Tibial nerve (tissue), 3 donors: ENCODE data around the gene CCDC106.

ENCODE experiments used
- CTCF ChIP-seq, 5 experiments: fragments of 200-600 bp in 3 of 5; fragments of 450-650 bp in 2 of 5; sonication (generic) in 3 of 5; IDR thresholded peaks; one replicate each; pipeline ENCODE4 v1.5.1; 2016 to 2019; ENCODE audit warnings: antibody characterized with exemption in 5 of 5, mild to moderate bottlenecking in 3 of 5, moderate library complexity in 2 of 5
- POLR2A ChIP-seq, 2 donors: fragments of 450-650 bp; IDR thresholded peaks; one replicate each; pipeline ENCODE4 v1.6.1; 2017; ENCODE audit warnings: antibody characterized with exemption in 2 of 2, mild to moderate bottlenecking in 2 of 2, moderate library complexity in 2 of 2

GRCh38 chr19:55674841-55675660 lies 27.0 kb downstream of the CCDC106 start, which contains the start of gene EPN1:
- TF ChIP-seq CTCF (IDR thresholded peaks at IDR 0.05): peak in 1 of 5 experiments; percentile 34
- peak in 1 of 2 donors; percentile 47 for TF ChIP-seq POLR2A (IDR thresholded peaks at IDR 0.05)
